ENCODE measurements around the gene NEGR1.

DNA sequence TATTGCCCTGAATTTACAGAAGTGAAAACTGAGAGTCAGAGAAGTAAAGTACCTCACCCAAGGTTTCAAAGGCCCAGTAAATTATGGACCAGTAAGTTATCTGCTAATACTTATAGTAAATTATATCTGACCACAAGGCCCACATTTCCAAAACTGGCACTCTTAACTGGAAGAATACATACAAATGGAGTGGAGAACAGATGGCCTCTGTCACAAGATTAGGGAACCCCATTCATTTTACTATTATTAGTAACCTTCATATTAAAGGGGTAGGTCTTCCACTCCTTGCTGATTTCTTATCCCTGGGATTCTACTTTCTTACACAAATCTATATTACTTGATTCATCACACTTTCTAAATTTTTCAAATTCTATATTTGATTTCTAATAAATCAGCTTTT is 588.8 kb downstream of the NEGR1 start:
- TF ChIP-seq, protein P1, sequence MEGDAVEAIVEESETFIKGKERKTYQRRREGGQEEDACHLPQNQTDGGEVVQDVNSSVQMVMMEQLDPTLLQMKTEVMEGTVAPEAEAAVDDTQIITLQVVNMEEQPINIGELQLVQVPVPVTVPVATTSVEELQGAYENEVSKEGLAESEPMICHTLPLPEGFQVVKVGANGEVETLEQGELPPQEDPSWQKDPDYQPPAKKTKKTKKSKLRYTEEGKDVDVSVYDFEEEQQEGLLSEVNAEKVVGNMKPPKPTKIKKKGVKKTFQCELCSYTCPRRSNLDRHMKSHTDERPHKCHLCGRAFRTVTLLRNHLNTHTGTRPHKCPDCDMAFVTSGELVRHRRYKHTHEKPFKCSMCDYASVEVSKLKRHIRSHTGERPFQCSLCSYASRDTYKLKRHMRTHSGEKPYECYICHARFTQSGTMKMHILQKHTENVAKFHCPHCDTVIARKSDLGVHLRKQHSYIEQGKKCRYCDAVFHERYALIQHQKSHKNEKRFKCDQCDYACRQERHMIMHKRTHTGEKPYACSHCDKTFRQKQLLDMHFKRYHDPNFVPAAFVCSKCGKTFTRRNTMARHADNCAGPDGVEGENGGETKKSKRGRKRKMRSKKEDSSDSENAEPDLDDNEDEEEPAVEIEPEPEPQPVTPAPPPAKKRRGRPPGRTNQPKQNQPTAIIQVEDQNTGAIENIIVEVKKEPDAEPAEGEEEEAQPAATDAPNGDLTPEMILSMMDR (conservative IDR thresholded peaks at IDR 0.05; ENCODE audit: low read depth in 2 of 2), result no peak
- TF ChIP-seq ZNF114 (CRISPR knock-in tag; IDR thresholded peaks at IDR 0.05), result no peak
- TF ChIP-seq, protein P2, sequence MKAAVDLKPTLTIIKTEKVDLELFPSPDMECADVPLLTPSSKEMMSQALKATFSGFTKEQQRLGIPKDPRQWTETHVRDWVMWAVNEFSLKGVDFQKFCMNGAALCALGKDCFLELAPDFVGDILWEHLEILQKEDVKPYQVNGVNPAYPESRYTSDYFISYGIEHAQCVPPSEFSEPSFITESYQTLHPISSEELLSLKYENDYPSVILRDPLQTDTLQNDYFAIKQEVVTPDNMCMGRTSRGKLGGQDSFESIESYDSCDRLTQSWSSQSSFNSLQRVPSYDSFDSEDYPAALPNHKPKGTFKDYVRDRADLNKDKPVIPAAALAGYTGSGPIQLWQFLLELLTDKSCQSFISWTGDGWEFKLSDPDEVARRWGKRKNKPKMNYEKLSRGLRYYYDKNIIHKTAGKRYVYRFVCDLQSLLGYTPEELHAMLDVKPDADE (IDR thresholded peaks at IDR 0.05), result no peak
- TF ChIP-seq POLR2AphosphoS5 (IDR thresholded peaks at IDR 0.05; ENCODE audit: low read depth), result no peak
- TF ChIP-seq JUNB (IDR thresholded peaks at IDR 0.05; ENCODE audit: unreplicated experiment), result no peak
- no peak for TF ChIP-seq EZH2 (IDR thresholded peaks at IDR 0.05; ENCODE audit: low read depth, unreplicated experiment)
- no peak for TF ChIP-seq EZH2phosphoT487 (IDR thresholded peaks at IDR 0.05; ENCODE audit: unreplicated experiment)

All from GM23338 (cell line).